ENCODE measurements around the gene CDON. TPM values are rescaled to one million over a fixed set of nuclear protein-coding genes. Genes with fewer than 3 reads are reported as not detected.
A peak's percentile ranks its signal among the peaks of the same experiment; 100 is the strongest.

The CDON gene
- total and polyA plus RNA-seq, 8 donors: 0.31 to 80.8 (median 21.2) TPM

DNA sequence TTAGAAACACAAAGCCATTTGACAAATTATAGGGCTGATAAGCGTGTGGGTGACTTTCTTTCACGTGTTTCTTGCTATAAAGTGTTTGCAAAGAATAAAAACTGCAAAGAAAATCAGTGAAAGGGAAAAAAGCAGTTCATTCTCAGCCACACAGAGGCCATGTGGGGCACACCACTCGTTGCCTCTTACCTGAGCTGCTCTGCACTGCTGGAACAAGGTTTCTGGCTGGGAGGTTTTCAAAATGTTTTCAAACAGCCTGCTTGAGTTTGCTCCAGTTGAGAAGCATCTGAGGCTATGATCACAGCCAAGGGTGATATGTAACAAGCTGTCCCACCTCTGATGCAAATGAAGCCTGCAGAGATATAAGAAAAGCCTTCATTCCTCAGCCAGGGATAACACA, 131.6 kb downstream of the CDON start:
- Histone ChIP-seq H3K36me3 (no peaks in the 10 kb centered on the region), H3K4me3 (no peak overlapping the region), H3K27ac (no peak overlapping the region), H3K9me3 (no peaks in the 10 kb centered on the region), H3K27me3 (peaks cover 0 to 37% (median 15%) of the 10 kb centered on the region in 3 donors), H3K4me1 (peaks cover 0 to under 1% (median 0%) of the 10 kb centered on the region in 4 donors)
- intact Hi-C loops (cut with DNase I; ENCODE audit: low total_unique reads): no loop called here
- TF ChIP-seq POLR2A (IDR thresholded peaks at IDR 0.05) (no peak), EP300 (IDR thresholded peaks at IDR 0.05) (no peak), POLR2AphosphoS5 (IDR thresholded peaks at IDR 0.05) (no peak)
- TF ChIP-seq, protein P1, sequence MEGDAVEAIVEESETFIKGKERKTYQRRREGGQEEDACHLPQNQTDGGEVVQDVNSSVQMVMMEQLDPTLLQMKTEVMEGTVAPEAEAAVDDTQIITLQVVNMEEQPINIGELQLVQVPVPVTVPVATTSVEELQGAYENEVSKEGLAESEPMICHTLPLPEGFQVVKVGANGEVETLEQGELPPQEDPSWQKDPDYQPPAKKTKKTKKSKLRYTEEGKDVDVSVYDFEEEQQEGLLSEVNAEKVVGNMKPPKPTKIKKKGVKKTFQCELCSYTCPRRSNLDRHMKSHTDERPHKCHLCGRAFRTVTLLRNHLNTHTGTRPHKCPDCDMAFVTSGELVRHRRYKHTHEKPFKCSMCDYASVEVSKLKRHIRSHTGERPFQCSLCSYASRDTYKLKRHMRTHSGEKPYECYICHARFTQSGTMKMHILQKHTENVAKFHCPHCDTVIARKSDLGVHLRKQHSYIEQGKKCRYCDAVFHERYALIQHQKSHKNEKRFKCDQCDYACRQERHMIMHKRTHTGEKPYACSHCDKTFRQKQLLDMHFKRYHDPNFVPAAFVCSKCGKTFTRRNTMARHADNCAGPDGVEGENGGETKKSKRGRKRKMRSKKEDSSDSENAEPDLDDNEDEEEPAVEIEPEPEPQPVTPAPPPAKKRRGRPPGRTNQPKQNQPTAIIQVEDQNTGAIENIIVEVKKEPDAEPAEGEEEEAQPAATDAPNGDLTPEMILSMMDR (IDR thresholded peaks at IDR 0.05): no peak
- 57 to 75% (median 66%) methylated on average over 3 of the region's 3 CpGs for WGBS, 5 donors
- DNase-seq: peak in 1 of 2 donors; percentile 10

DNA sequence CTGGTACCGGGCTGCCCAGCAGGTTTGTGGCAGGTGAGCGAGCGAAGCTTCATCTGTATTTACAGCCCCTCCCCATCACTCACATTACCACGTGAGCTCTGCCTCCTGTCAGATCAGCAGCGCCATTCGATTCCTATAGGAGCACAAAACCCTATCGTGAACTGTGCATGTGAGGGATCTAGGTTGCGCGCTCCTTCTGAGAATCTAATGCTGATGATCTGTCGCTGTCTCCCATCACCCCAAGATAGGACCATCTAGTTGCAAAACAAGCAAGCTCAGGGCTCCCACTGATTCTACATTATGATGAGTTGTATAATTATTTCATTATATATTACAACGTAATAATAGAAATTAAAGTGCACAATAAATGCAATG, 132.6 kb downstream of the CDON start:
- Histone ChIP-seq H3K27ac (no peak overlapping the region), H3K4me1 (peaks cover 0 to 11% (median 0%) of the 10 kb centered on the region in 4 donors), H3K36me3 (no peaks in the 10 kb centered on the region), H3K4me3 (no peak overlapping the region), H3K27me3 (peaks cover 0 to 37% (median 15%) of the 10 kb centered on the region in 3 donors), H3K9me3 (no peaks in the 10 kb centered on the region)
- DNase-seq: no peak
- TF ChIP-seq EP300 (IDR thresholded peaks at IDR 0.05) (no peak), POLR2AphosphoS5 (IDR thresholded peaks at IDR 0.05) (no peak)
- 74 to 87% (median 78%) methylated on average over 11 of the region's 11 CpGs for WGBS, 5 donors
- intact Hi-C loops (cut with DNase I; ENCODE audit: low total_unique reads): no loop called here

DNA sequence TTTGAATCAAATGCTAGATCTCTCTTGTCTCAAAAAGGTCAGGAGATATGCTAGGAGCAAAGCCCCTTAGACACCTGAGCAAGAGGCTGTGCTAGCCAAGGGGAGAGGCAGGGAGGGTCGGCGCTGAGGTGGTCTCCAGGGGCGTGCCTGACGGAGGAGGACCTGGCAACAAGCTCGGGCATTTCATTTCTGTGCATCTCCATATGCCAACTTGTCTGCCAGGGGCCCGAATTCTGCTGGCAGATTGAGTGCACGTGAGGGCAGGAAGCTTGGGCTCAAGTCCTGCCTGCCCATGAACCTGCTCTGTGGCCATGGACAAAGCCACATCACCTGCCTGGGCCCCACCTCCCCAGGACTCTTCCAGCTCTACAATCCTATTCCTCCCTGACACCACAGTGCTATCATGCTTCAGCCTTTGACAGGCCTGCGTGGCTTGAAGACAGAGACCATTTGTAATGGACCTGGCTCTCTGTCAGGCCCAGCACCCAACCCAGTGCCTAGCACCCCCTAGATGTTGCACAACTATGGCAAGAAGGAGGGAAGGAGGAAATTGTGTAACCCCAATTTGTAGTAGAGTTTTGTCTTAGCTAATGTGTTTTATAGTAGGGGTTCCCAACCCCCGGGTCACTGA, 133.1 kb downstream of the CDON start:
- Histone ChIP-seq H3K9me3 (no peaks in the 10 kb centered on the region), H3K36me3 (no peaks in the 10 kb centered on the region), H3K4me3 (no peak overlapping the region), H3K27ac (no peak overlapping the region), H3K27me3 (peaks cover 0 to 38% (median 15%) of the 10 kb centered on the region in 3 donors), H3K4me1 (peaks cover 0 to 12% (median 0%) of the 10 kb centered on the region in 4 donors)
- TF ChIP-seq EP300 (IDR thresholded peaks at IDR 0.05) (no peak), POLR2AphosphoS5 (IDR thresholded peaks at IDR 0.05) (no peak), POLR2A (IDR thresholded peaks at IDR 0.05) (no peak)
- TF ChIP-seq, protein P1 (IDR thresholded peaks at IDR 0.05): no peak
- intact Hi-C loops (cut with DNase I; ENCODE audit: low total_unique reads): loop anchor here (10.0 kb wide), 1 partner anchor 125 kb away; no protein-coding TSS in a partner anchor
- no peak for DNase-seq
- 65 to 78% (median 72%) methylated on average over 8 to 9 of the region's 9 CpGs for WGBS, 5 donors

DNA sequence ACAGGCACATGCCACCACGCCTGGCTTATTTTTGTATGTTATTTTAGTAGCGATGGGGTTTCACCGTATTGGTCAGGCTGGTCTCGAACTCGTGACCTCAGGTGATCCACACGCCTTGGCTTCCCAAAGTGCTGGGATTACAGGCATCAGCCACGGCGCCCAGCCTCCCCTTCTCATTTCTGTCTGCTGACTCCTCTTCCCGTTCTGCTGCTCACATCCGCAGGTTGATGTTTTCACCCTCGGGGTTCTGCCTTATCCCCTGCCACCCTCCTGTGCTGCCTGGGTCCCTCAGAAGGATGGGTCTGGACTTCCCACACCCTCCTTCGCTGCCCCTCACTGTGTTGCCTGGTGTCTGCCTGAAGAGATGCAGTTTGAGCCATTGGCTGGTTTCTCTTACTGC, 136.0 kb downstream of the CDON start:
- intact Hi-C loops (cut with DNase I; ENCODE audit: low total_unique reads): loop anchor here (10.0 kb wide), 1 partner anchor 128 kb away; no protein-coding TSS in a partner anchor
- TF ChIP-seq, protein P1 (IDR thresholded peaks at IDR 0.05): no peak
- TF ChIP-seq POLR2AphosphoS5 (IDR thresholded peaks at IDR 0.05): no peak
- TF ChIP-seq POLR2A (IDR thresholded peaks at IDR 0.05): no peak
- TF ChIP-seq EP300 (IDR thresholded peaks at IDR 0.05): no peak
- Histone ChIP-seq H3K4me3 (no peak overlapping the region), H3K9me3 (no peaks in the 10 kb centered on the region), H3K36me3 (no peaks in the 10 kb centered on the region), H3K27ac (no peak overlapping the region), H3K4me1 (peaks cover 0 to 12% (median 0%) of the 10 kb centered on the region in 4 donors), H3K27me3 (peaks cover 0 to 47% (median 13%) of the 10 kb centered on the region in 3 donors)
- 87 to 94% (median 91%) methylated on average over 12 of the region's 12 CpGs for WGBS, 5 donors
- DNase-seq: no peak

DNA sequence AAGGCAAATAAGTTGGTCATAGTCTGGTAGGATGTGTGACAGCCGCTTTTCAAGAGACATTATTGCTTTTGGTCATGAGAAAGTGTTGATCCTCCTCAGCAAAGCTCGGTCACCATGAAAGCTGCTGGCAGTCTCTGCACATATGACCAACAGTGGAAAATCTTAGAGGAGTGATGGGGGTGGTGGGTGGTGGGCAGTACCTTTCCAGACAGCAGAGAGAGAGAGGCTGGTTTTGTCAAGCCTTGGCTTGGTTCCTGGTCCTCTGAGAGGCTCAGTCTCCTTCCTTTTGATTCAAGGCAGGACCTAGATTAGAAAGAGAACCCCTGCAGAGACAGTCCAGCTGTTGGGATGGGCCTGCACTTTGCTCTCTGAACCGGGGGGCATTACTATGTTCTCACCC, 136.9 kb downstream of the CDON start:
- H3K27ac ChIP-seq: no peak overlapping the region

More for the DNA sequence above, 136.9 kb downstream of the CDON start:
- Histone ChIP-seq H3K4me1 (peaks cover 0 to 12% (median 0%) of the 10 kb centered on the region in 4 donors), H3K27me3 (peaks cover 0 to 46% (median 13%) of the 10 kb centered on the region in 3 donors), H3K9me3 (no peaks in the 10 kb centered on the region), H3K4me3 (no peak overlapping the region), H3K36me3 (no peaks in the 10 kb centered on the region)
- TF ChIP-seq EP300 (IDR thresholded peaks at IDR 0.05): no peak
- no peak for TF ChIP-seq POLR2AphosphoS5 (IDR thresholded peaks at IDR 0.05)
- no peak for TF ChIP-seq POLR2A (IDR thresholded peaks at IDR 0.05)
- TF ChIP-seq, protein P1 (IDR thresholded peaks at IDR 0.05): no peak
- intact Hi-C loops (cut with DNase I; ENCODE audit: low total_unique reads): loop anchor here (10.0 kb wide), 1 partner anchor 129 kb away; no protein-coding TSS in a partner anchor
- no peak for DNase-seq
- 44 to 62% (median 51%) methylated on average over 3 of the region's 3 CpGs for WGBS, 5 donors
